GM23338 (cell line): ENCODE measurements around the gene NXPE4.

Experiments used
- CREB1 ChIP-seq: fragments of 250-450 bp; sonication (Bioruptor Pico); IDR thresholded peaks from 2 replicates; pipeline ENCODE4 v1.5.0; 2020; ENCODE audit warnings: low read depth, mild to moderate bottlenecking, moderate library complexity
- EZH2 ChIP-seq: fragments of 200-600 bp; sonication (generic); IDR thresholded peaks from one replicate; pipeline ENCODE4 v1.8.0; 2017; ENCODE audit warnings: antibody characterized with exemption, mild to moderate bottlenecking, low read depth; ENCODE audit not compliant: unreplicated experiment
- EZH2phosphoT487 ChIP-seq: fragments of 200-600 bp; sonication (generic); IDR thresholded peaks from one replicate; pipeline ENCODE4 v1.8.1; 2018; ENCODE audit warnings: antibody characterized with exemption; ENCODE audit not compliant: unreplicated experiment
- JUNB ChIP-seq: IDR thresholded peaks from one replicate; pipeline ENCODE4 v1.6.1; 2016; ENCODE audit warnings: antibody characterized with exemption; ENCODE audit not compliant: unreplicated experiment
- NANOG ChIP-seq: IDR thresholded peaks from 2 replicates; pipeline ENCODE4 v1.6.1; 2016; ENCODE audit warnings: antibody characterized with exemption, borderline replicate concordance
- POLR2AphosphoS5 ChIP-seq: IDR thresholded peaks from 2 replicates; pipeline ENCODE4 v1.6.1; 2016; ENCODE audit warnings: antibody characterized with exemption, low read depth
- STAT1 ChIP-seq: IDR thresholded peaks from one replicate; pipeline ENCODE4 v1.6.1; 2016; ENCODE audit warnings: antibody characterized with exemption; ENCODE audit not compliant: unreplicated experiment
- ZNF331 ChIP-seq: fragments of 250-450 bp; sonication (Bioruptor Pico); IDR thresholded peaks from 2 replicates; pipeline ENCODE4 v1.5.0; 2020; ENCODE audit warnings: low read depth, mild to moderate bottlenecking, moderate library complexity
- TF ChIP-seq, protein P1 (sequence below), 2 experiments: fragments of 200-600 bp in 1 of 2; sonication (generic) in 1 of 2; conservative IDR thresholded peaks; 2 replicates each; pipeline versions ENCODE4 v1.5.1 to v1.6.1; 2016 to 2017; ENCODE audit warnings: antibody characterized with exemption in 2 of 2, low read depth in 2 of 2, mild to moderate bottlenecking in 2 of 2, moderate library complexity in 1 of 2
- TF ChIP-seq, protein P2 (sequence below): IDR thresholded peaks from one replicate; pipeline ENCODE4 v1.6.1; 2018; ENCODE audit warnings: antibody characterized with exemption; ENCODE audit not compliant: unreplicated experiment

GRCh38 chr11:114569801-114570200, 25.8 kb downstream of the NXPE4 start:
- TF ChIP-seq, protein P1, sequence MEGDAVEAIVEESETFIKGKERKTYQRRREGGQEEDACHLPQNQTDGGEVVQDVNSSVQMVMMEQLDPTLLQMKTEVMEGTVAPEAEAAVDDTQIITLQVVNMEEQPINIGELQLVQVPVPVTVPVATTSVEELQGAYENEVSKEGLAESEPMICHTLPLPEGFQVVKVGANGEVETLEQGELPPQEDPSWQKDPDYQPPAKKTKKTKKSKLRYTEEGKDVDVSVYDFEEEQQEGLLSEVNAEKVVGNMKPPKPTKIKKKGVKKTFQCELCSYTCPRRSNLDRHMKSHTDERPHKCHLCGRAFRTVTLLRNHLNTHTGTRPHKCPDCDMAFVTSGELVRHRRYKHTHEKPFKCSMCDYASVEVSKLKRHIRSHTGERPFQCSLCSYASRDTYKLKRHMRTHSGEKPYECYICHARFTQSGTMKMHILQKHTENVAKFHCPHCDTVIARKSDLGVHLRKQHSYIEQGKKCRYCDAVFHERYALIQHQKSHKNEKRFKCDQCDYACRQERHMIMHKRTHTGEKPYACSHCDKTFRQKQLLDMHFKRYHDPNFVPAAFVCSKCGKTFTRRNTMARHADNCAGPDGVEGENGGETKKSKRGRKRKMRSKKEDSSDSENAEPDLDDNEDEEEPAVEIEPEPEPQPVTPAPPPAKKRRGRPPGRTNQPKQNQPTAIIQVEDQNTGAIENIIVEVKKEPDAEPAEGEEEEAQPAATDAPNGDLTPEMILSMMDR (conservative IDR thresholded peaks at IDR 0.05; ENCODE audit: low read depth in 2 of 2) = no peak
- TF ChIP-seq POLR2AphosphoS5 = no peak
- TF ChIP-seq, protein P2, sequence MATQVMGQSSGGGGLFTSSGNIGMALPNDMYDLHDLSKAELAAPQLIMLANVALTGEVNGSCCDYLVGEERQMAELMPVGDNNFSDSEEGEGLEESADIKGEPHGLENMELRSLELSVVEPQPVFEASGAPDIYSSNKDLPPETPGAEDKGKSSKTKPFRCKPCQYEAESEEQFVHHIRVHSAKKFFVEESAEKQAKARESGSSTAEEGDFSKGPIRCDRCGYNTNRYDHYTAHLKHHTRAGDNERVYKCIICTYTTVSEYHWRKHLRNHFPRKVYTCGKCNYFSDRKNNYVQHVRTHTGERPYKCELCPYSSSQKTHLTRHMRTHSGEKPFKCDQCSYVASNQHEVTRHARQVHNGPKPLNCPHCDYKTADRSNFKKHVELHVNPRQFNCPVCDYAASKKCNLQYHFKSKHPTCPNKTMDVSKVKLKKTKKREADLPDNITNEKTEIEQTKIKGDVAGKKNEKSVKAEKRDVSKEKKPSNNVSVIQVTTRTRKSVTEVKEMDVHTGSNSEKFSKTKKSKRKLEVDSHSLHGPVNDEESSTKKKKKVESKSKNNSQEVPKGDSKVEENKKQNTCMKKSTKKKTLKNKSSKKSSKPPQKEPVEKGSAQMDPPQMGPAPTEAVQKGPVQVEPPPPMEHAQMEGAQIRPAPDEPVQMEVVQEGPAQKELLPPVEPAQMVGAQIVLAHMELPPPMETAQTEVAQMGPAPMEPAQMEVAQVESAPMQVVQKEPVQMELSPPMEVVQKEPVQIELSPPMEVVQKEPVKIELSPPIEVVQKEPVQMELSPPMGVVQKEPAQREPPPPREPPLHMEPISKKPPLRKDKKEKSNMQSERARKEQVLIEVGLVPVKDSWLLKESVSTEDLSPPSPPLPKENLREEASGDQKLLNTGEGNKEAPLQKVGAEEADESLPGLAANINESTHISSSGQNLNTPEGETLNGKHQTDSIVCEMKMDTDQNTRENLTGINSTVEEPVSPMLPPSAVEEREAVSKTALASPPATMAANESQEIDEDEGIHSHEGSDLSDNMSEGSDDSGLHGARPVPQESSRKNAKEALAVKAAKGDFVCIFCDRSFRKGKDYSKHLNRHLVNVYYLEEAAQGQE = no peak
- no peak for TF ChIP-seq EZH2
- TF ChIP-seq CREB1 (CRISPR knock-in tag) = no peak
- no peak for TF ChIP-seq EZH2phosphoT487
- no peak for TF ChIP-seq ZNF331 (CRISPR knock-in tag)
- TF ChIP-seq JUNB = no peak
- no peak for TF ChIP-seq NANOG
- no peak for TF ChIP-seq STAT1
